Activated B cell treated with CpG ODN at 0.5 μM for 24 hours (primary cell): Measurements from ENCODE around the gene MYO5B. TPM values are rescaled to one million over a fixed set of nuclear protein-coding genes. Genes with fewer than 3 reads are reported as not detected.

Experiments used
- ATAC-seq: fragments of 200-7000 bp; cut with Tn5 transposase; one replicate; pipeline ENCODE4 v1.10.0; 2021; ENCODE audit warnings: low read depth, mild to moderate bottlenecking, moderate library complexity
- CTCF ChIA-PET: fragments of 350-600 bp; sonication (Branson Sonifier 250); formaldehyde crosslinking; loops from one replicate; lab custom pipeline; 2021; ENCODE audit warnings: antibody characterized with exemption; lab: Charles Lee
- POLR2A ChIA-PET: fragments of 350-600 bp; sonication (Branson Sonifier 250); formaldehyde crosslinking; loops from one replicate; lab custom pipeline; 2021; ENCODE audit warnings: antibody characterized with exemption; lab: Charles Lee
- DNase-seq: peaks from one replicate; pipeline ENCODE4 v3.0.0; 2022
- H3K27ac Mint-ChIP-seq: one replicate; pipeline ENCODE4 v1.8.0; 2020; ENCODE audit warnings: mixed read lengths
- H3K27me3 Mint-ChIP-seq: one replicate; pipeline ENCODE4 v1.8.0; 2021; ENCODE audit warnings: mixed read lengths
- H3K36me3 Mint-ChIP-seq: one replicate; pipeline ENCODE4 v1.8.0; 2021; ENCODE audit warnings: low read depth, mixed read lengths
- H3K4me1 Mint-ChIP-seq: one replicate; pipeline ENCODE4 v1.8.0; 2021; ENCODE audit warnings: mixed read lengths
- H3K4me3 Mint-ChIP-seq: one replicate; pipeline ENCODE4 v1.8.0; 2020; ENCODE audit warnings: mild to moderate bottlenecking, mixed read lengths
- H3K9me3 Mint-ChIP-seq: one replicate; pipeline ENCODE4 v1.8.0; 2020; ENCODE audit warnings: mixed read lengths
- intact Hi-C: fragments of 100-400 bp; cut with micrococcal nuclease; formaldehyde crosslinking; loops from one replicate; pipeline ENCODE4 v1.15.1; 2024
- total RNA-seq: library from RNA; stranded (reverse); gene quantifications from 2 replicates; pipeline ENCODE4 v1.2.3, GENCODE V29; 2022
- TF ChIP-seq, protein P1 (sequence below): fragments of 200-600 bp; IDR thresholded peaks from one replicate; pipeline ENCODE4 v1.8.0; 2022; ENCODE audit warnings: antibody characterized with exemption, mild to moderate bottlenecking

The MYO5B gene
- total RNA-seq, 1 donor from 2014 or later = 0.49 TPM

- intact Hi-C loops = no loop called here
- Mint-ChIP-seq H3K36me3 (no peaks in the 10 kb centered on the region), H3K4me3 (no peak overlapping the region), H3K9me3 (no peaks in the 10 kb centered on the region), H3K4me1 (no peaks in the 10 kb centered on the region), H3K27me3 (peaks cover 13% of the 10 kb centered on the region), H3K27ac (no peak overlapping the region)
- ATAC-seq (no peak), DNase-seq (no peak)
- TF ChIP-seq, protein P1, sequence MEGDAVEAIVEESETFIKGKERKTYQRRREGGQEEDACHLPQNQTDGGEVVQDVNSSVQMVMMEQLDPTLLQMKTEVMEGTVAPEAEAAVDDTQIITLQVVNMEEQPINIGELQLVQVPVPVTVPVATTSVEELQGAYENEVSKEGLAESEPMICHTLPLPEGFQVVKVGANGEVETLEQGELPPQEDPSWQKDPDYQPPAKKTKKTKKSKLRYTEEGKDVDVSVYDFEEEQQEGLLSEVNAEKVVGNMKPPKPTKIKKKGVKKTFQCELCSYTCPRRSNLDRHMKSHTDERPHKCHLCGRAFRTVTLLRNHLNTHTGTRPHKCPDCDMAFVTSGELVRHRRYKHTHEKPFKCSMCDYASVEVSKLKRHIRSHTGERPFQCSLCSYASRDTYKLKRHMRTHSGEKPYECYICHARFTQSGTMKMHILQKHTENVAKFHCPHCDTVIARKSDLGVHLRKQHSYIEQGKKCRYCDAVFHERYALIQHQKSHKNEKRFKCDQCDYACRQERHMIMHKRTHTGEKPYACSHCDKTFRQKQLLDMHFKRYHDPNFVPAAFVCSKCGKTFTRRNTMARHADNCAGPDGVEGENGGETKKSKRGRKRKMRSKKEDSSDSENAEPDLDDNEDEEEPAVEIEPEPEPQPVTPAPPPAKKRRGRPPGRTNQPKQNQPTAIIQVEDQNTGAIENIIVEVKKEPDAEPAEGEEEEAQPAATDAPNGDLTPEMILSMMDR = no peak
- ChIA-PET POLR2A (no interaction called here), CTCF (no interaction called here)
Observed at GRCh38 chr18:50119296-50119695, 75.7 kb downstream of the MYO5B start.

- Mint-ChIP-seq H3K4me3 (no peak overlapping the region), H3K27ac (no peak overlapping the region), H3K36me3 (no peaks in the 10 kb centered on the region), H3K9me3 (no peaks in the 10 kb centered on the region), H3K4me1 (no peaks in the 10 kb centered on the region), H3K27me3 (peaks cover 17% of the 10 kb centered on the region)
- ATAC-seq (no peak), DNase-seq (no peak)
- ChIA-PET POLR2A (no interaction called here), CTCF (no interaction called here)
- TF ChIP-seq, protein P1 = no peak
- intact Hi-C loops = no loop called here
Observed at GRCh38 chr18:50117863-50118262, 77.1 kb downstream of the MYO5B start.

- ChIA-PET CTCF (no interaction called here), POLR2A (no interaction called here)
- TF ChIP-seq, protein P1 = no peak
Observed at GRCh38 chr18:50115095-50115494, 79.9 kb downstream of the MYO5B start.

GRCh38 chr18:50114448-50114847 lies 80.5 kb downstream of the MYO5B start:
- DNase-seq (no peak), ATAC-seq (no peak)
- ChIA-PET CTCF (no interaction called here), POLR2A (no interaction called here)
- no peaks in the 10 kb centered on the region for H3K9me3 Mint-ChIP-seq
- intact Hi-C loops = no loop called here
- TF ChIP-seq, protein P1 = no peak
- no peaks in the 10 kb centered on the region for H3K36me3 Mint-ChIP-seq
- H3K4me1 Mint-ChIP-seq = no peaks in the 10 kb centered on the region
- no peak overlapping the region for H3K27ac Mint-ChIP-seq
- H3K4me3 Mint-ChIP-seq = no peak overlapping the region
- peaks cover 23% of the 10 kb centered on the region for H3K27me3 Mint-ChIP-seq

More at GRCh38 chr18:50115095-50115494, 79.9 kb downstream of the MYO5B start:
- no peaks in the 10 kb centered on the region for H3K9me3 Mint-ChIP-seq
- ATAC-seq (no peak), DNase-seq (no peak)
- intact Hi-C loops = no loop called here
- no peaks in the 10 kb centered on the region for H3K4me1 Mint-ChIP-seq
- H3K4me3 Mint-ChIP-seq = no peak overlapping the region
- no peaks in the 10 kb centered on the region for H3K36me3 Mint-ChIP-seq
- no peak overlapping the region for H3K27ac Mint-ChIP-seq
- peaks cover 19% of the 10 kb centered on the region for H3K27me3 Mint-ChIP-seq

DNA sequence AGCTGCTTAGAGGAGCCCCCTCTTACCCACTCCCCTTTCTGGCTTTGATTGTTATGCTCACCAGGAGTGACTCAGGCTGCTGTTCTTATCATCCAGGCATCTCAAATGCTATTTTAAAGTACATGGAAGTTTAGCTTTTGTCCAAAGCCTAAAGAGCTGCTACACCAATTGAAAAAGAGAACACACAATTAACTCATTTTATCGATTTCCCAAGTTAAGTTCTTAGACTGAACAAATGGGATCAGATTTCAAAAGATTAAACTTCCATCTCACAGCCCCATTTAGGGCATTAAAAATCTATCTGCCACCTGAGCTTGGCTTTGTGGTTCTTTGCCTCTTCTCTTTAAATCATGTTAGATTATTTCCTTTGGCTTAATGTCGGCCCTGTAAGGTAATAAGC lies 81.2 kb downstream of the MYO5B start:
- DNase-seq = no peak
- ChIA-PET POLR2A (no interaction called here), CTCF (no interaction called here)
- TF ChIP-seq, protein P1 = no peak
- peaks cover 24% of the 10 kb centered on the region for H3K27me3 Mint-ChIP-seq
- intact Hi-C loops = no loop called here
- ATAC-seq = no peak
- no peaks in the 10 kb centered on the region for H3K36me3 Mint-ChIP-seq
- H3K27ac Mint-ChIP-seq = no peak overlapping the region
- no peak overlapping the region for H3K4me3 Mint-ChIP-seq
- H3K9me3 Mint-ChIP-seq = no peaks in the 10 kb centered on the region
- no peaks in the 10 kb centered on the region for H3K4me1 Mint-ChIP-seq
